ENCODE results near the gene PACS2. TPM values are rescaled to one million over a fixed set of nuclear protein-coding genes. Genes with fewer than 3 reads are reported as not detected.
"Not testable (repeated sequence)": the region's sequence is repeated elsewhere in the genome, so short reads cannot be mapped to it uniquely, and the experiment has no call there.

The PACS2 gene
- total RNA-seq, 1 experiment from 2014 or later, result 43.4 TPM

GRCh38 chr14:105354541-105354940 is 40.0 kb downstream of the PACS2 start:
- no peak for DNase-seq
- Histone ChIP-seq H3K27ac (no peak overlapping the region), H3K4me3 (no peak overlapping the region), H3K9me3 (replicated peaks) (no peaks in the 10 kb centered on the region), H3K27me3 (no peaks in the 10 kb centered on the region), H3K36me3 (no peaks in the 10 kb centered on the region; the same call in 1 of the 2 replicates), H3K4me1 (peaks cover 21% of the 10 kb centered on the region)

DNA sequence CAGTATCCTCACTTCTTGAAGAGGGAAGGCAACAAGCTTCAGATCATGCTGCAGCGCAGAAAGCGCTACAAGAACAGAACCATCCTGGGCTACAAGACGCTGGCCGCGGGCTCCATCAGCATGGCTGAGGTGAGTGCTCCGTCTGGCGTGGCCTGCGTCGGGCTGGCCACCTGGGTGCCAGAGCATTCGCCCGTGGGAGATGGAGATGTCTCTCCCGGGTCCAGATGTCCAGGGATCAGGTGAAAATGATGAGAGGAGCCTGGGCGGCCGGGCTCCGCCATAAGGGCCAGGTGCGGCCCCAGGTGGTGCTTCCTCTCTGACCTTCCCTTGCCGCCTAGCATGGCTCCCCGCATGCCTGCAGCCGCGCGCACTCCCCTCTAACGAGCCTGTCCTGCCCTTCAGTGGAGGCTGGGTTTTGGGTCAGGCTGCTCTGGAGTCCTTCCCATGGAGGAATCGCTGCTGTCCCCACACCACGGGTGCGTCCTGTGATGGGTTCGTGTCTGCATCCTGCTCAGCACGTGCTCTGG is 40.6 kb downstream of the PACS2 start:
- no peak for DNase-seq
- Histone ChIP-seq H3K27me3 (no peaks in the 10 kb centered on the region), H3K27ac (no peak overlapping the region), H3K4me3 (no peak overlapping the region), H3K9me3 (replicated peaks) (no peaks in the 10 kb centered on the region), H3K36me3 (no peaks in the 10 kb centered on the region; the same call in 1 of the 2 replicates), H3K4me1 (peaks cover 21% of the 10 kb centered on the region)

- no peak overlapping the region for H3K4me3 ChIP-seq
- peaks cover 11% of the 10 kb centered on the region for H3K4me1 ChIP-seq
- no peaks in the 10 kb centered on the region for H3K9me3 ChIP-seq (replicated peaks)
- no peak for DNase-seq
- H3K27ac ChIP-seq, result no peak overlapping the region
- H3K36me3 ChIP-seq, result no peaks in the 10 kb centered on the region; the same call in 1 of the 2 replicates
- H3K27me3 ChIP-seq, result no peaks in the 10 kb centered on the region
These were observed 41.5 kb downstream of the PACS2 start for GRCh38 chr14:105355850-105356604.

- no peak for DNase-seq
- Histone ChIP-seq H3K4me3 (no peak overlapping the region), H3K9me3 (replicated peaks) (no peaks in the 10 kb centered on the region), H3K36me3 (no peaks in the 10 kb centered on the region; the same call in 1 of the 2 replicates), H3K27me3 (no peaks in the 10 kb centered on the region), H3K4me1 (peaks cover 2% of the 10 kb centered on the region), H3K27ac (no peak overlapping the region)
These were observed 42.4 kb downstream of the PACS2 start for GRCh38 chr14:105356927-105357326.

GRCh38 chr14:105357626-105358025 is 43.1 kb downstream of the PACS2 start:
- Histone ChIP-seq H3K9me3 (replicated peaks) (no peaks in the 10 kb centered on the region), H3K36me3 (no peaks in the 10 kb centered on the region; the same call in 1 of the 2 replicates), H3K27ac (no peak overlapping the region), H3K27me3 (no peaks in the 10 kb centered on the region), H3K4me1 (no peaks in the 10 kb centered on the region), H3K4me3 (no peak overlapping the region)
- no peak for DNase-seq

DNA sequence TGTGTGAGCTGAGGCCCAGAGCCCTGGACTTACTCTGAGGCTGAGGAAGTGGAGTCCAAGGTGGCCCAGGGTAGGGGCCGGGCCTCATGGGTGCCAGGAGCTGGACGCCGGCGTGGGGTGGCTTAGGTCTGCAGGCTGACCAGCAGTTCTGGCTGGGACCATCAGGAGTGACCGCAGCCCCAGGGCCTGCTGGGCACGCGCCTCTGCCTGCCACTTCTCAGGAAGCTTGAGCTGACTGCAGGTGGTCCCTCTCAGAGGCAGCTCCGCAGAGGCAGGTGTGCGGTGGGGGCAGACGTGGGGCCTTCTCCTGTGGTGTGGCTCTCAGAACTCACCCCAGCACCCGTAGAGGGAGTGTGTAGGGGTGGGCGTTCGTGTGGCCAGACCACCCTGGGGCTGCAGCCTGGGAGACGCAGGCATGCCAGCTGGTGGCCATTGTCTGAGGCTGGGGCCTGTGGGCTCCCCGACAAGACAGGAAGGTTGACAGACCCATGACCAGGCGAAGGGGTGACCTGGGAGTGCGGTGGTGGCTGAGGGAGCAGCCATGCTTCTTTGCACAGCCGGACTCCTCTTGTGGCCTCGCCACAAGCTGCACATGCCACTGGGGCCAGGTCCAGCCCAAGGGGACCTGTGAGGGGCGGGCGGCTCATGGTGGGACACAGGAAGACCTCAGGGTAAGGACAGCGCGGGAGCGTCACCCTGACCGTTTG is 43.7 kb downstream of the PACS2 start:
- DNase-seq, result no peak
- Histone ChIP-seq H3K4me1 (no peaks in the 10 kb centered on the region), H3K36me3 (no peaks in the 10 kb centered on the region; the same call in 1 of the 2 replicates), H3K27ac (no peak overlapping the region), H3K27me3 (no peaks in the 10 kb centered on the region), H3K4me3 (no peak overlapping the region), H3K9me3 (replicated peaks) (no peaks in the 10 kb centered on the region)

DNA sequence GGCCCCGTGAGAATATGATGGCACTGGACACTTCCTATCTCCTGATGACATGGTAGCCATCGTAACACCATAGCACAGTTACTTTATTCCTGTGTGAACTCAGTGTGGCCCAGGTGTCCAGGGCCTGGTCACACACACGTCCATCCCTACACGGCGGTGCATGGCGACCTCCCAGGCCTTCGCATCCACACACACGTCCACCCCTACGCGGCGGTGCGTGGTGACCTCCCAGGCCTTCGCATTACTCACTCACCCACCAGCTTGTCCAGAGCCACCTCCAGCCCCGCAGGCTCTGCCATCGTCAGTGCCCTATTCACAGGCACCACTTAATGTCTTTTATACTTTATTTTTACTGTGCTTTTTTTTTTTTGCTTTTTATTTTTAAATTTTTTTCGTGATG is 44.4 kb downstream of the PACS2 start:
- Histone ChIP-seq H3K4me3 (no peak overlapping the region), H3K36me3 (no peaks in the 10 kb centered on the region; the same call in 1 of the 2 replicates), H3K27ac (no peak overlapping the region), H3K9me3 (replicated peaks) (no peaks in the 10 kb centered on the region), H3K4me1 (no peaks in the 10 kb centered on the region), H3K27me3 (no peaks in the 10 kb centered on the region)
- no peak for DNase-seq

GRCh38 chr14:105361412-105361811 is 46.9 kb downstream of the PACS2 start:
- not testable (repeated sequence) for H3K9me3 ChIP-seq (replicated peaks); H3K36me3 ChIP-seq; H3K4me3 ChIP-seq; H3K27ac ChIP-seq; H3K4me1 ChIP-seq; H3K27me3 ChIP-seq; DNase-seq

DNA sequence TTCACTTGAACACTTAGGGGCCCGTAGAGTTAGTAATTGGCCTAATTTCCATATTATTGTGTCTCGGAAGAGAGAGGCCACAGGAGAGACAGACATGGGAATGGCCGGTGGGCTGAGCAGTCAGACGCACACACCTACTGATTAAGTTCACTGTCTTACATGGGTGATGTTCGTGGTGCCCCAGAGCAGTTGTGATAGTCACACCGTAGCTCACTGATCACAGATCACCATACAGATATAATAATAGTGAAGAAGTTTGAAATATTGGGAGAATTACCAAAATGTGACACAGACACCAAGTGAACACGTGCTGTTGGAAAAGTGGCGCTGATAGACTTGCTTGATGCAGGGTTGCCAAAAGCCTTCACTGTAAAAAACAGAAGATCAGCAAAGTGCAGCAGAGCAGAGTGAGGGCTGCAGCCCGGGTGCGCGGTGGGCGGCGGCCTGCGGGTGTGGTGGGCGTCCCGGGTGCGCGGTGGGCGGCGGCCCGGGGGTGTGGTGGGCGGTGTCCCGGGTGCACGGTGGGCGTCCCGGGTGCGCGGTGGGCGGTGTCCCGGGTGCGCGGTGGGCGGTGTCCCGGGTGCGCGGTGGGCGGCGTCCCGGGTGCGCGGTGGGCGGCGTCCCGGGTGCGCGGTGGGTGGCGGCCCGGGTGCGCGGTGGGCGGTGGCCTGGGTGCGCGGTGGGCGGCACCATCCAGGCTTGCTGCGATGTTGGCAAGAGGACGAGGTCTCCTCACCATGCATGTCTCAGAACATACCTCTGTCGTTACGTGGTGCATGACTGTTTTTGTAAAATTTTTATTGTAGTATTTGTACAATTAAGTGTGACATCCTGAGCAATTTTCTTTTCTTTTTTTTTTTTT is 49.5 kb downstream of the PACS2 start:
- Histone ChIP-seq H3K4me1 (no peaks in the 10 kb centered on the region), H3K27me3 (no peaks in the 10 kb centered on the region), H3K36me3 (no peaks in the 10 kb centered on the region), H3K4me3 (no peak overlapping the region), H3K9me3 (replicated peaks) (no peaks in the 10 kb centered on the region), H3K27ac (no peak overlapping the region)
- peak; percentile 41 to 49 for DNase-seq

GRCh38 chr14:105365101-105365500 is 50.6 kb downstream of the PACS2 start:
- H3K9me3 ChIP-seq (replicated peaks), result no peaks in the 10 kb centered on the region
- no peaks in the 10 kb centered on the region for H3K36me3 ChIP-seq
- H3K4me1 ChIP-seq, result no peaks in the 10 kb centered on the region
- no peak overlapping the region for H3K27ac ChIP-seq
- no peaks in the 10 kb centered on the region for H3K27me3 ChIP-seq
- DNase-seq, result no peak
- H3K4me3 ChIP-seq, result no peak overlapping the region

GRCh38 chr14:105365681-105366080 is 51.1 kb downstream of the PACS2 start:
- H3K9me3 ChIP-seq (replicated peaks), result no peaks in the 10 kb centered on the region
- no peaks in the 10 kb centered on the region for H3K27me3 ChIP-seq
- no peak overlapping the region for H3K27ac ChIP-seq
- H3K36me3 ChIP-seq, result no peaks in the 10 kb centered on the region
- no peak overlapping the region for H3K4me3 ChIP-seq
- DNase-seq, result no peak
- H3K4me1 ChIP-seq, result no peaks in the 10 kb centered on the region

DNA sequence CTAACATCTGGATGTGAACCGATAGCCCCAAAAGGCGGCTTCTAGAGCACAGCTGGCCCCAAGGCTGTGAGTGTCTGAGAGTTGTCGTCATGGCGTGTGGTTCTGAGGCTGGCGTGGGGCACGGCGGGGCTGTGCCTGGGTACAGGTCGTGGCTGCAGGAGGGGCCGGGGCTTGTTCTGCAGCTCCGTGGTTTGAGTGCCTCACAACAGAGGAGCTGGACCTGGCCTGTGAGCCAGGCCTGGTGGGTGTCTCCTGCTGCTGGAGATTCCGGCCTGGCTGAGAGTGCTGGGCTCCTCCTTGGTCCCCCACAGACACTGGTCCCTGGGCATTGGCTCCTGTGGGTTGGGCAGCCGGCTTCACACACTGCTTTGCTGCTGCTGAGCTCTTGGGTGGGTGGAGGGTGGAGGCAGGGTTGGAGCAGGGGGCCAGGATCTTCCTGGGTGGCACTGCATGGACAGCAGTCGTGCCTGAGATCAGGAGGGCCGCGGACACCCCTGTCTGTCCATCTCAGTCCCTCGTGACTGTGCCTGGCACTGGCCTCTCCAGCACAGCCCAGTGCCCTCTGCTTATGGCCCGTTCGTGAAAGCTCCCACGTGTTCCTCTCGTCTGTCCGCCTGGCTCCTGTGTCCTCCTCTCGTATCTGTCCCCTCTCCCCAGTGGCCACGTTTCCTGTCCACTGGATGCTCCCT is 52.0 kb downstream of the PACS2 start:
- Histone ChIP-seq H3K9me3 (replicated peaks) (no peaks in the 10 kb centered on the region), H3K4me3 (no peak overlapping the region), H3K27ac (no peak overlapping the region), H3K36me3 (no peaks in the 10 kb centered on the region), H3K27me3 (no peaks in the 10 kb centered on the region), H3K4me1 (no peaks in the 10 kb centered on the region)
- DNase-seq, result no peak

DNA sequence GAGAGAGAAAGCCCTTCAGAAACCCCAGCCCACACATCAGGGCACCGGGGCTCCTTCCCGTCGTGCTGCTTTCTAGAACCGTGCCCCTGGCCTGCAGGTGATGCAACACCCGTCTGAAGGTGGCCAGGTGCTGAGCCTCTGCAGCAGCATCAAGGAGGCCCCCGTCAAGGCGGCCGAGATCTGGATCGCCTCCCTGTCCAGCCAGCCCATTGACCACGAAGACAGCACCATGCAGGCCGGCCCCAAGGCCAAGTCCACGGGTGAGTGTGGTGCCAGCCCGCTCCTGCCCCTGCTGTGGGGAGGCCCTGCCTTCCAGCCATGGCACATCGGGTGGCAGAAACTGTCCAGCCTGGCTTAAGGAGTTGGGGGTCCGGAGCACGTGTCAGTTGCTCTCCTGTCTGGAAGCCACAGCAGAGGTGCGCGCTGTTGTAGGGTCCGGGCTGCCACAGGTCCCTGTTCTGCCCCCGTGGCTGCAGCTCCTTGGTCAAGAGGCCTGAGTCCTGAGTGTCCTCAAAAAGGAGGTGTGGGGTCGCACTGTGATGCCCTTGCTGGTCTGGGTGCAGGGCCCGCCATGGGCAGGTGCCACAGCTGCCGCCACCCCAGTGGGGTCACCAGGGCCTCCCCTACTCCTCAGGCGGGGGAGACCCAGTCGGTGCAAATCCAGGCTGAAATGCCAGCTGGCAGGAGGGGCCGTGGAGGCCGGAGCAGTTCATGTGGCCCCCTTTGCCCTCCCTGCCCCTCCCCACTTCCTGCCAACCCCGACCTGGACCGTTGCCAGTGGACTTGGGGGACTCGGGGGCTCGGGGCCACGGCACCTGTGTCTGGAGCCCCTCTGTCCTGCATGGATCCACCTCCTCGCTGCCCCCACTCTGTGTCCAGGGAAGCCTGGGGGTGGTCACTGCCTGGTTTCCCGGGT is 52.8 kb downstream of the PACS2 start:
- Histone ChIP-seq H3K4me1 (no peaks in the 10 kb centered on the region), H3K27ac (no peak overlapping the region)
- no peak for DNase-seq

More for the DNA sequence above, 52.8 kb downstream of the PACS2 start:
- Histone ChIP-seq H3K27me3 (no peaks in the 10 kb centered on the region), H3K4me3 (no peak overlapping the region), H3K36me3 (no peaks in the 10 kb centered on the region), H3K9me3 (replicated peaks) (no peaks in the 10 kb centered on the region)

Data from SJCRH30 (cell line).